Astrocyte of the cerebellum (primary cell): ENCODE measurements around the gene CDH5.

ENCODE experiments used
- DNase-seq: peaks from one replicate; pipeline ENCODE4 v3.0.0-alpha.2; 2011; ENCODE audit warnings: low read depth
- H3K4me3 ChIP-seq: 2 replicates; pipeline ENCODE4 v1.5.1; 2011; ENCODE audit warnings: mild to moderate bottlenecking, low read depth, low read length, moderate library complexity
- CTCF ChIP-seq: IDR thresholded peaks from 2 replicates; pipeline ENCODE4 v1.5.1; 2012; ENCODE audit warnings: low read length, low read depth, moderate library complexity, mild to moderate bottlenecking; ENCODE audit errors: missing control alignments
- in situ Hi-C: cut with HindIII; loops from 2 replicates; pipeline ENCODE4 v1.10.0; 2017; ENCODE audit warnings: low sequenced_read_pairs

Gene CDH5

GRCh38 chr16:66403531-66404145 is 37.1 kb downstream of the CDH5 start:
- no peak overlapping the region for H3K4me3 ChIP-seq
- DNase-seq: no peak
- in situ Hi-C loops: loop anchor here (25.0 kb wide), 1 partner anchor 184 kb away; the partner anchor contains the start of gene CMTM2
- no peak for TF ChIP-seq CTCF

- no peak overlapping the region for H3K4me3 ChIP-seq
- TF ChIP-seq CTCF: no peak
- in situ Hi-C loops: loop anchor here (25.0 kb wide), 1 partner anchor 182 kb away; the partner anchor contains the start of gene CMTM2
- no peak for DNase-seq
Measured at GRCh38 chr16:66405057-66405783, 38.7 kb downstream of the CDH5 start.

DNA sequence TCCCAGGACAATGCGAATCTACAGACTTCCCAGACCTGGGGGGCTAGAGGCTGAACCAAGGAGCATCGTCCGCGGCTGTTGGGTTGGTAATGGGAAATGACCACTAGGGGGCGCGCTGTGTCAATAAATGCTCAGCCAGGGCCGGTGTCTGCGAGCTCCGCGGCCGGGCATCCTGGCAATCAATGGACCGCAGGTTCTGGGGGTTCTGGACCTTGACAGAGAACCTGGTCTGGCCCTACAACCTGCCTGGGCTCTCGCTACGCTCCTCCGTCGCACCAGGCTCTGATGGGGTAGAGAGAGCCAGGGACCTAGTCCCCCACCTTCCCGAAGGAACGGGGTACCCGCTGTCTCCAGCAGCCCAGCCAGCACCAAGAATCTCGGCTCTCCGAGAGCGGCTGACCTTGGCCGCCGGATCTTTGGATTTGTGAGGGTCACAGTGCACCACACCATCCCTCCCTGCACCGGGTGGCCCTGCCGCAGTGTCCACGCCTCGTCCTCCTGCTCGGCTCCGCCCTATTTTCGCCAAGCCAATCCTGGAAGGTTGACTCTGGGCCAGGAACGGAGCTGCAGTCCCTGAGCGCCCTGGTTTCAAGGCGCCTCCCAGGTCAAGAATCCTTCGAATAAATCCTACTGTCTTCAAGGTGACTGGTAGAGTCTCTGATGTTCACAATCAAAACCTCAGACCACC is 40.2 kb downstream of the CDH5 start:
- peak; percentile 74 for TF ChIP-seq CTCF
- peak overlapping the region; percentile 51 for H3K4me3 ChIP-seq
- DNase-seq: peak; percentile 31
- in situ Hi-C loops: loop anchor here (25.0 kb wide), 1 partner anchor 181 kb away; the partner anchor contains the start of gene CMTM2

DNA sequence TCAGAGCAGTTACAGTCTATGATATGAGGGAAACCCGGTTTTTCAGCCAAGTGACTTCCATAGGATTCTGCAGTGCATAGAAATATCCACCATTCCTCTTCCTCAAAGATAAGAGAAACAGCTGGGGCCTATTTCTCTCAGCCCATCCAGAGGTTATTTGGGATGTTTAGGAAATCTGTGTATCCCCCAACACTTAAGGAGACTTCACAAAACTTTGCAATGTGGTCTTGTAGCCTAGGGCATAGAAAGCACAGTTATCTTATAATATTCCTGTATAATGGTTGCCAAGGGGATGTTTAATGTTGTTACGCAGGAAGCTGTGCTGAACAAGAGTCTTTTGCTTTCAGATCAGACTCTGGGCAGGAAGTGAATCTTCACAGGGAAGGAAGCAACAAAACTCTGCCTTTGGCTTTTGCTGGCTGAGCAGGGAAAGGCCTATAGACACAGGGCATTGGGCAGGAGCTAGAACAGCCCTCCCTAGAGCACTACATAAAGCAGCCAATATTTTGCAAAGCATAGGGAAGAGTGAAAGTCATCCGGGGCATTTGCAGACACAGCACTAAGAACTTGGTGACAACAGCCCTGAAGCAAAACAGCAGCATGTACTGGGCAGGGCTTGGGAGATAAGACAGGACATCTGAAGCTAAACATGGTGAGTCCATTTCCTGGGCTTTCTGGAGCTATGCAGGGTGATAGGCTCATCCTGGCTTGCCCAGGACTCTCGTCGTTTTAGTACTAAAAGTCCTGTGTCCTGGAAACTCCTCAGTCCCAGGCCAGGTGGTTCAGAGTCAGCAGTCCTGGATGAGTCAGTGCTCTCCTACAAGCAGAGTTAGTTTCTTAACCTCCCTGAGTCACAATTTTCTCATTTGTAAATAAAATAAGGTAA is 41.9 kb downstream of the CDH5 start:
- no peak for TF ChIP-seq CTCF
- in situ Hi-C loops: loop anchor here (25.0 kb wide), 1 partner anchor 179 kb away; the partner anchor contains the start of gene CMTM2
- peak overlapping the region; percentile 10 for H3K4me3 ChIP-seq
- peak; percentile 51 for DNase-seq

- in situ Hi-C loops: loop anchor here (25.0 kb wide), 1 partner anchor 178 kb away; the partner anchor contains the start of gene CMTM2
- DNase-seq: peak; percentile 75
- H3K4me3 ChIP-seq: no peak overlapping the region
- no peak for TF ChIP-seq CTCF
Measured at GRCh38 chr16:66409156-66409555, 42.7 kb downstream of the CDH5 start.
